Measurements from ENCODE around the gene CAPSL. TPM values are rescaled to one million over a fixed set of nuclear protein-coding genes. Genes with fewer than 3 reads are reported as not detected.

The CAPSL gene
- total and polyA plus RNA-seq, 2 experiments from 2014 or later: 0.73 TPM; not detected in 1

- Histone ChIP-seq H3F3A (replicated peaks; ENCODE audit: low read depth) (no peaks in the 10 kb centered on the region), H3K27ac (ENCODE audit: low read depth) (no peak overlapping the region), H4K20me1 (replicated peaks; ENCODE audit: insufficient read depth) (no peaks in the 10 kb centered on the region), H2AFZ (no peak overlapping the region), H3K4me3 (no peak overlapping the region), H3K4me2 (no peak overlapping the region), H3K36me3 (ENCODE audit: insufficient read depth) (no peaks in the 10 kb centered on the region), H3K27me3 (ENCODE audit: insufficient read depth) (no peaks in the 10 kb centered on the region), H3K79me2 (replicated peaks; ENCODE audit: insufficient read depth) (no peaks in the 10 kb centered on the region), H3K9me2 (ENCODE audit: insufficient read depth) (0 out of 2 replicates have a peak, but pooled peaks cover under 1% of the 10 kb centered on the region), H3K4me1 (ENCODE audit: insufficient read depth) (no peaks in the 10 kb centered on the region)
- Mint-ChIP-seq H3K27me3 (ENCODE audit: insufficient read depth, low read depth, poor library complexity) (no peaks in the 10 kb centered on the region), H3K4me1 (peaks cover 3% of the 10 kb centered on the region; the same call in 1 of the 3 replicates), H3K4me3 (no peak overlapping the region), H3K36me3 (ENCODE audit: low read depth) (no peaks in the 10 kb centered on the region), H3K9me3 (peaks cover 9% of the 10 kb centered on the region; the same call in 2 of the 3 replicates), H3K27ac (no peak overlapping the region)
- TF ChIP-seq POLR2AphosphoS5 (IDR thresholded peaks at IDR 0.05; ENCODE audit: low read depth) (no peak), JUNB (IDR thresholded peaks at IDR 0.05; ENCODE audit: unreplicated experiment) (no peak), EZH2 (IDR thresholded peaks at IDR 0.05; ENCODE audit: low read depth, unreplicated experiment) (no peak), CREB1 (CRISPR knock-in tag; IDR thresholded peaks at IDR 0.05; ENCODE audit: low read depth) (no peak), ZNF331 (CRISPR knock-in tag; IDR thresholded peaks at IDR 0.05; ENCODE audit: low read depth) (no peak), NANOG (IDR thresholded peaks at IDR 0.05; ENCODE audit: borderline replicate concordance) (no peak), CTCF (conservative IDR thresholded peaks at IDR 0.05; ENCODE audit: low read depth in 2 of 2) (no peak), ZNF114 (CRISPR knock-in tag; IDR thresholded peaks at IDR 0.05) (no peak), ETS1 (IDR thresholded peaks at IDR 0.05) (no peak), STAT1 (IDR thresholded peaks at IDR 0.05; ENCODE audit: unreplicated experiment) (no peak), EZH2phosphoT487 (IDR thresholded peaks at IDR 0.05; ENCODE audit: unreplicated experiment) (no peak)
- TF ChIP-seq, protein P1, sequence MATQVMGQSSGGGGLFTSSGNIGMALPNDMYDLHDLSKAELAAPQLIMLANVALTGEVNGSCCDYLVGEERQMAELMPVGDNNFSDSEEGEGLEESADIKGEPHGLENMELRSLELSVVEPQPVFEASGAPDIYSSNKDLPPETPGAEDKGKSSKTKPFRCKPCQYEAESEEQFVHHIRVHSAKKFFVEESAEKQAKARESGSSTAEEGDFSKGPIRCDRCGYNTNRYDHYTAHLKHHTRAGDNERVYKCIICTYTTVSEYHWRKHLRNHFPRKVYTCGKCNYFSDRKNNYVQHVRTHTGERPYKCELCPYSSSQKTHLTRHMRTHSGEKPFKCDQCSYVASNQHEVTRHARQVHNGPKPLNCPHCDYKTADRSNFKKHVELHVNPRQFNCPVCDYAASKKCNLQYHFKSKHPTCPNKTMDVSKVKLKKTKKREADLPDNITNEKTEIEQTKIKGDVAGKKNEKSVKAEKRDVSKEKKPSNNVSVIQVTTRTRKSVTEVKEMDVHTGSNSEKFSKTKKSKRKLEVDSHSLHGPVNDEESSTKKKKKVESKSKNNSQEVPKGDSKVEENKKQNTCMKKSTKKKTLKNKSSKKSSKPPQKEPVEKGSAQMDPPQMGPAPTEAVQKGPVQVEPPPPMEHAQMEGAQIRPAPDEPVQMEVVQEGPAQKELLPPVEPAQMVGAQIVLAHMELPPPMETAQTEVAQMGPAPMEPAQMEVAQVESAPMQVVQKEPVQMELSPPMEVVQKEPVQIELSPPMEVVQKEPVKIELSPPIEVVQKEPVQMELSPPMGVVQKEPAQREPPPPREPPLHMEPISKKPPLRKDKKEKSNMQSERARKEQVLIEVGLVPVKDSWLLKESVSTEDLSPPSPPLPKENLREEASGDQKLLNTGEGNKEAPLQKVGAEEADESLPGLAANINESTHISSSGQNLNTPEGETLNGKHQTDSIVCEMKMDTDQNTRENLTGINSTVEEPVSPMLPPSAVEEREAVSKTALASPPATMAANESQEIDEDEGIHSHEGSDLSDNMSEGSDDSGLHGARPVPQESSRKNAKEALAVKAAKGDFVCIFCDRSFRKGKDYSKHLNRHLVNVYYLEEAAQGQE (IDR thresholded peaks at IDR 0.05; ENCODE audit: unreplicated experiment): no peak
- TF ChIP-seq, protein P2, sequence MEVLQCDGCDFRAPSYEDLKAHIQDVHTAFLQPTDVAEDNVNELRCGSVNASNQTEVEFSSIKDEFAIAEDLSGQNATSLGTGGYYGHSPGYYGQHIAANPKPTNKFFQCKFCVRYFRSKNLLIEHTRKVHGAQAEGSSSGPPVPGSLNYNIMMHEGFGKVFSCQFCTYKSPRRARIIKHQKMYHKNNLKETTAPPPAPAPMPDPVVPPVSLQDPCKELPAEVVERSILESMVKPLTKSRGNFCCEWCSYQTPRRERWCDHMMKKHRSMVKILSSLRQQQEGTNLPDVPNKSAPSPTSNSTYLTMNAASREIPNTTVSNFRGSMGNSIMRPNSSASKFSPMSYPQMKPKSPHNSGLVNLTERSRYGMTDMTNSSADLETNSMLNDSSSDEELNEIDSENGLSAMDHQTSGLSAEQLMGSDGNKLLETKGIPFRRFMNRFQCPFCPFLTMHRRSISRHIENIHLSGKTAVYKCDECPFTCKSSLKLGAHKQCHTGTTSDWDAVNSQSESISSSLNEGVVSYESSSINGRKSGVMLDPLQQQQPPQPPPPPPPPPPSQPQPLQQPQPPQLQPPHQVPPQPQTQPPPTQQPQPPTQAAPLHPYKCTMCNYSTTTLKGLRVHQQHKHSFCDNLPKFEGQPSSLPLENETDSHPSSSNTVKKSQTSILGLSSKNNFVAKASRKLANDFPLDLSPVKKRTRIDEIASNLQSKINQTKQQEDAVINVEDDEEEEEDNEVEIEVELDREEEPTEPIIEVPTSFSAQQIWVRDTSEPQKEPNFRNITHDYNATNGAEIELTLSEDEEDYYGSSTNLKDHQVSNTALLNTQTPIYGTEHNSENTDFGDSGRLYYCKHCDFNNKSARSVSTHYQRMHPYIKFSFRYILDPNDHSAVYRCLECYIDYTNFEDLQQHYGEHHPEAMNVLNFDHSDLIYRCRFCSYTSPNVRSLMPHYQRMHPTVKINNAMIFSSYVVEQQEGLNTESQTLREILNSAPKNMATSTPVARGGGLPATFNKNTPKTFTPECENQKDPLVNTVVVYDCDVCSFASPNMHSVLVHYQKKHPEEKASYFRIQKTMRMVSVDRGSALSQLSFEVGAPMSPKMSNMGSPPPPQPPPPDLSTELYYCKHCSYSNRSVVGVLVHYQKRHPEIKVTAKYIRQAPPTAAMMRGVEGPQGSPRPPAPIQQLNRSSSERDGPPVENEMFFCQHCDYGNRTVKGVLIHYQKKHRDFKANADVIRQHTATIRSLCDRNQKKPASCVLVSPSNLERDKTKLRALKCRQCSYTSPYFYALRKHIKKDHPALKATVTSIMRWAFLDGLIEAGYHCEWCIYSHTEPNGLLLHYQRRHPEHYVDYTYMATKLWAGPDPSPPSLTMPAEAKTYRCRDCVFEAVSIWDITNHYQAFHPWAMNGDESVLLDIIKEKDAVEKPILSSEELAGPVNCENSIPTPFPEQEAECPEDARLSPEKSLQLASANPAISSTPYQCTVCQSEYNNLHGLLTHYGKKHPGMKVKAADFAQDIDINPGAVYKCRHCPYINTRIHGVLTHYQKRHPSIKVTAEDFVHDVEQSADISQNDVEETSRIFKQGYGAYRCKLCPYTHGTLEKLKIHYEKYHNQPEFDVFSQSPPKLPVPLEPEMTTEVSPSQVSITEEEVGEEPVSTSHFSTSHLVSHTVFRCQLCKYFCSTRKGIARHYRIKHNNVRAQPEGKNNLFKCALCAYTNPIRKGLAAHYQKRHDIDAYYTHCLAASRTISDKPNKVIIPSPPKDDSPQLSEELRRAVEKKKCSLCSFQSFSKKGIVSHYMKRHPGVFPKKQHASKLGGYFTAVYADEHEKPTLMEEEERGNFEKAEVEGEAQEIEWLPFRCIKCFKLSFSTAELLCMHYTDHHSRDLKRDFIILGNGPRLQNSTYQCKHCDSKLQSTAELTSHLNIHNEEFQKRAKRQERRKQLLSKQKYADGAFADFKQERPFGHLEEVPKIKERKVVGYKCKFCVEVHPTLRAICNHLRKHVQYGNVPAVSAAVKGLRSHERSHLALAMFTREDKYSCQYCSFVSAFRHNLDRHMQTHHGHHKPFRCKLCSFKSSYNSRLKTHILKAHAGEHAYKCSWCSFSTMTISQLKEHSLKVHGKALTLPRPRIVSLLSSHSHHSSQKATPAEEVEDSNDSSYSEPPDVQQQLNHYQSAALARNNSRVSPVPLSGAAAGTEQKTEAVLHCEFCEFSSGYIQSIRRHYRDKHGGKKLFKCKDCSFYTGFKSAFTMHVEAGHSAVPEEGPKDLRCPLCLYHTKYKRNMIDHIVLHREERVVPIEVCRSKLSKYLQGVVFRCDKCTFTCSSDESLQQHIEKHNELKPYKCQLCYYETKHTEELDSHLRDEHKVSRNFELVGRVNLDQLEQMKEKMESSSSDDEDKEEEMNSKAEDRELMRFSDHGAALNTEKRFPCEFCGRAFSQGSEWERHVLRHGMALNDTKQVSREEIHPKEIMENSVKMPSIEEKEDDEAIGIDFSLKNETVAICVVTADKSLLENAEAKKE (CRISPR knock-in tag; IDR thresholded peaks at IDR 0.05): no peak
- ATAC-seq (no peak), DNase-seq (ENCODE audit: low spot score) (no peak)
Measured at GRCh38 chr5:35900972-35901695, 37.3 kb downstream of the CAPSL start.
